Activated CD8-positive, alpha-beta memory T cell treated with anti-CD3 and anti-CD28 coated beads, Interleukin-2, amount 50 U/mL, for 48 hours (primary cell): ENCODE results near the gene SLC15A1.
"Not testable (repeated sequence)": the region's sequence is repeated elsewhere in the genome, so short reads cannot be mapped to it uniquely, and the experiment has no call there.

Experiments used
- DNase-seq: peaks from one replicate; pipeline ENCODE4 v3.0.0-alpha.2; 2020

SLC15A1 gene

DNA sequence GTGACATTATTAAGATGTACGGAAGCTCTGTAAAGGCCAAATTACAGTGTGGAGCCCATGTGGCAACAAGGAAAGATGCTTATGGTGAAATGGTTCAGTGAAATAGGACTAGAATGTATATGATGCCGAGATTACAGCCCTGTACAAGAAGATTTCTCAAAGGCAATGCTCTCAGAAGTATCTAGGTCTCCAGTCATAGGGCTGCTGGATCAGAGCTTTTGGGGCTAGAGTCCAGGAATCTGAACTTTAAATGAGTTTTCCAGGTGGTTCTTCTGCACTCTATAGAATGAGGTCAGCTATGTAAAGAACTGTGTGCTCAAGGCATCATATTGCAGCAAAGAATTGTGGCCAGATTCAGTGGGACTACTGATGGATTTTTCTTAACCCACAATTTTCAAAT is 100.2 kb downstream of the SLC15A1 start:
- DNase-seq, result no peak

DNA sequence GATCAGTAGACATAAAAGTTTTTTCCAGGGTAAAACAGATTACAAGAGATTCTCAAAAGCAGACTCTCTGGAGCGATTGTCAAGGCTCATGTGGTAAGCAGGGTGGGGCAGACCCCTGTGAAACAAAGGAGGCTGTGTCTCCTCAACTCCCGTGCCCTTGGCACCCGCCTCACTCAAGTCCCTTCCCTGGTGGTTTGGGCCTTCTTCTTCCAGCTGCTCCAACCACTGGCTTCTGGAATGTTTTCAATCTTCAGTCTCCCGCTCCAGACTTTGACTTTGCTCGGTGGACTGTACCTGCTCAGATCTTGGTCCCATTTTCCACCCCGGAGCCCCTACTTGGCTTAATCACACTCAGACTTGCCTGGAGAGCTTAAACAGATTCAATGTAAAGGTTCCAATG is 100.7 kb downstream of the SLC15A1 start:
- no peak for DNase-seq

DNA sequence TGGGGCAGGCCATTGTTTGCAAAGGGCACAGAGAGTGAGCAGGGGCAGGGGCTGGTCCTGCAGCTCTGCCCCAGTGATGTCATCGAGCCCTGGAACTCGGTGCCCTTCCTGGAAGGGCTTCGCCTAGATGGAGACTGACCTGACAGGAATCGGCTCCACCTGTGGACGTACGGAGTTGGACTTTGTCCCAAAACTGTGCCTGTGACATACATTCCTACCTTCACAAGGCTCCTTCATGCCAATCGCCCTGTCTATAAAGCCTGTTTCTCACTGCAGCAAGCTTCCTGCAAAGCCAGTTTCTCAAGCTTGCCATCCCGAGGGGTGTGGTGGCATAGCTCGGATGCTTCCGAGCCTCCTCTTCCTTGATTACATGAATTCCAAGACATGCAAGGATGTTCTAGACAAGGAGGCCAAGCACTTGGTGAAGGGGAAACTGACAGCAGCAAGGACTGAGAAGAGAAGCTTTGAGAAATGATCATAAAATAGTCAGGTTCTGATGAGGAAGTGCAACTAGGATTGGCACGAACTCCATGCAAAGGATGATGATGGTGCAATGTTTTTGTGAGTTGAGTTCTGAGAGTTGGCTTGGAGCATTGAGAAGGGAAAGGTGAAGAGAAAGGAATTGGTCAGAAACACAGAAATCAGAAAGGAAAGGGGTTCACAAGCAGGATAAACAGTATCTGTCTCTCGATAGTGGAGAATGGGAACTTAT is 101.9 kb downstream of the SLC15A1 start:
- no peak for DNase-seq

DNA sequence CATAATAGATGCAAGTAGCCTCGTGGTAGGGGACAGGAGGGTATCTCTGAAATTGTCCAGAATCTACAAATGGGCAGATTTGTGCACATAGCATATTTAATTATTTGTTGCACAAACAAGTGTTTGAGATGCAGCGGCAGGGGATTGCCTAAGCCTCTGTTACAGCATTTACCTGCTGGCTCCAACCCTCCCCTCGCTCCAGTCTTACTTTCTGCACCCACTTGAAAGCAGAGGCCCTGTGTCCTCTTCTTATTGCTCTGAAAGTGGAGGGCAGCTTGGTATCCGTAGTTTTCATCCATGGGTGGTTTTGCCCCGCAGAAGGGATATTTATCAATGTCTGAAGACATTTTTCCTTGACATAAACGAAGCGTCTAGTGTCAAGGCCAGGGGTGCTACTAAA is 102.6 kb downstream of the SLC15A1 start:
- DNase-seq, result no peak

DNA sequence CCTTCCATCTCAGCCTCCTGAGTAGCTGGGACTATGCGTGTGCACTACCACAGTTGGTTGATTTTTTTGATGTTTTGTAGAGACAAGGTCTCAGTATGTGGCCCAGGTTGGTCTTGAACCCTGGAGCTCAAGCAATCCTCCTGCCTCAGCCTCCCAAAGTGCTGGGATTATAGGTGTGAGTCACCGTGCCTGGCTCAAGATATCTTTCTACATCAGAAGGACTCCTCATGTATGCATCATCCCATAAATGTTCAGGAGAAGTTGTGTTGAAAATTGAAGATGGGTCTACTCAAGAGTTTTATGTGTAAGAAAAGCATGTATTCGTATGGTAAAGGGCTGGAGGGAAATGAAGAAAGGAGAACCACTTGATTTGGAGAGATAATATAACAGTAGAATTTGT is 103.8 kb downstream of the SLC15A1 start:
- DNase-seq, result no peak

DNA sequence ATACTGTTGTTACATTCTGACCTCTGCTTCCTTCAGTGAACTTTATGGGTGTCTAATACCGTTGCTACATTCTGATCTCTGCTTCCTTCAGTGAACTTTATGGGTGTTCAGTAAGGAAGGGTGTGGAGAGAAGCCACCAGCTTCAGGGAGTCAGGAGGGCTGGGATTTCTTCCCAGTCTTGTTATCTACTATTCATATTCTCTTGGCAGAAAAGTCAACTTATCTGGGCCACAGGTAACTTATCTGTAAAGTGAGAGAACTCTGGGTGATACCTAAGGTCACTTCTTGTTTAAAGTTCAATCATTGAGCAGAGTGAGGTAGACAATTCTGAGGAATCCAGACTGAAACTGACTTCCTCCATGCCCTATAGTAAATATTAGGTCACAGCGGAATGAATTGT is 104.3 kb downstream of the SLC15A1 start:
- no peak for DNase-seq

DNA sequence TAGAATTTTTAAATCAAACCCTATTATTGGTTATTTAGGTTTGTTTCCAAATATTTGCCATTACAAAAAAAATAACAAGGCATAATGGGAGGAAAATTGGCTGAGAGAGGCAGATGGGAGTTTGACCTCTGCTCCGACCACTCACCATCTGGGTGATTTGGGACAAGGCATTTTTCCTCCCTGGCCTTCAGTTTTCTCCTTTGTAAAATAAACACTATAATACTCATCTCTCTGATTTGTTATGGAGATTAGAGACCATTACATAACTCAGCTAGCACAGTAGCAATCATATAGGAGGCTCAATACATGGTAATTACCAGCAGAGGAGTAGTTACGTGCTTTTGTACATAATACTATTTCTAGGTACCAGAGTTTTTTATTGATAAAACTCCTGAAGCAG is 105.4 kb downstream of the SLC15A1 start:
- DNase-seq, result no peak

DNA sequence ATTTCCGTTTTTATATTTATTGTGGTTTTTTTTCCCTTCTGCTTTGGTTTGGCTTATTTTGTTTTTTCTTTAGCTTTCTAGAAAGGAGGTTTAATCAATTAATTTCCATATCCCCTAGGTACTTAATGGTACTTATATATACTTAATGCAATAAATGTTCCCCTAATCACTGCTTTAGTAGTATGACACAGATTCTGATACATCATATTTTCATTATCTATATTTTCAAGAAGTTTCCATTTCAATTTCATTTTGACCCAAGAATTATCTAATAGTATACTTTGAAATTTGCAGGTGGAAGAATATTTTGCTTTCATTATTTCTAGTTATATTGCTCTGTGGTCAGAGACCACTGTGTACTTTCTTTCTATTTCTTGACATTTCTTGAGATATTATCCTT is 109.0 kb downstream of the SLC15A1 start:
- DNase-seq, result no peak

DNA sequence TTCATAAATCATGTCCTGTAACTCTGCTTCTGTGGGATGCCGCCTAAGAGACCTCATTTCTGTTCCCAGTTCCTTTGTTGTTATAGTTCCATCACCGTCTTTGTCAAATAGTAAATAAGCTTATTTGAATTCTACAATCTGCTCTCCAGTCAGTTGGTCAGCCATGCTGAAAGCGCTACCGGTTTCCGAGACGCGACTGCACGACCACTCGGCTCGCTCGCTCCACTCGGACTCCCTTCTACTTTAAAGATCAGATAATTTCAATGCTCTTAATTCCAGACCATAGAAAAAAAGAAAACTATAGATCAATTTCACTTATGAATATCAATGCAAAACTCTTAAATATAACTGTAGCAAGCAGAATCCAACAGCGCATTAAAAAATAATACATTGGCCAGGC is 111.4 kb downstream of the SLC15A1 start:
- DNase-seq, result no peak

DNA sequence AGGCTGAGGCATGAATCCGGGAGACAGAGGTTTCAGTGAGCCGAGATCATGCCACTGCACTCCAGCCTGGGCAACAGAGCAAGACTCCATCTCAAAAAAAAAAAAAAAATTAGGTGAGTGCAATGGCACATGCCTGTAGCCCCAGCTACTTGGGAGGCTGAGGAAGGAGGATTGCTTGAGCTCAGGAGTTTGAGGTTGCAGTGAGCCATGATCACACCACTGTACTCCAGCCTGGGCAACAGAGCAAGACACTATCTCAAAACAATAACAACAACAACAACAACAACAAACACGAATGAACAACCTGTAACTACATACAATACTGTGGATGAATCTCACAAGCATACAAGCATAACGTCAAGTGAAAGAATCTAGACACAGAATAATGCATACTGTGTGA is 112.7 kb downstream of the SLC15A1 start:
- not testable (repeated sequence) for DNase-seq

DNA sequence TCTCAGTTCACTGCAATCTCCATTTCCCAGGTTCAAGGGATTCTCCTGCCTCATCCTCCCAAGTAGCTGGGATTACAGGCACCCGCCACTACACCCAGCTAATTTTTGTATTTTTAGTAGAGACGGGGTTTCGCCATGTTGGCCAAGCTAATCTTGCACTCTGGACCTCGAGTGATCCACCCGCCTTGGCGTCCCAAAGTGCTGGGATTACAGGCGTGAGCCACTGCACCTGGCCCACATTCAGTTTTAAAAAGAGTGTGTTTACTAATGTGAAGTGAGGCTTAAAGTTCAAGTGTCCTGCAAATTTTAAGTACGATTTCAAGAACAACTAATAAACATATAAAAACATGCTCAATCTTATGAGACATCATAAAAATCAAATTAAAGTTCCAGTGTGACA is 114.1 kb downstream of the SLC15A1 start:
- DNase-seq, result not testable (repeated sequence)
